ENCODE results near the gene AGAP4.
"Not testable (repeated sequence)": the region's sequence is repeated elsewhere in the genome, so short reads cannot be mapped to it uniquely, and the experiment has no call there.

Gene AGAP4
- total RNA-seq = 3.9 to 9.1 (median 6.3) reads per million in 4 experiments

- not testable (repeated sequence) for DNase-seq
Measured at GRCh38 chr10:45847400-45847799, at the start of gene AGAP4. TSS of gene AGAP4 (minus strand) at chr10:45847500. CDS start at chr10:45847347, 153 bp downstream.

- DNase-seq = not testable (repeated sequence)
Measured at GRCh38 chr10:45890721-45891120, 43.4 kb upstream of the AGAP4 start.

GRCh38 chr10:45889539-45890230 lies 42.4 kb upstream of the AGAP4 start:
- not testable (repeated sequence) for DNase-seq

GRCh38 chr10:45882880-45883279 lies 35.6 kb upstream of the AGAP4 start:
- not testable (repeated sequence) for DNase-seq

- DNase-seq = not testable (repeated sequence)
Measured at GRCh38 chr10:45865404-45865803, 18.1 kb upstream of the AGAP4 start.

- DNase-seq = not testable (repeated sequence)
Measured at GRCh38 chr10:45864264-45864663, 17.0 kb upstream of the AGAP4 start.

- not testable (repeated sequence) for DNase-seq
Measured at GRCh38 chr10:45863632-45864031, 16.3 kb upstream of the AGAP4 start.

GRCh38 chr10:45857931-45858330 lies 10.6 kb upstream of the AGAP4 start:
- not testable (repeated sequence) for DNase-seq

- not testable (repeated sequence) for DNase-seq
Measured at GRCh38 chr10:45848467-45848866, 1.2 kb upstream of the AGAP4 start.

- DNase-seq = not testable (repeated sequence)
Measured at GRCh38 chr10:45822918-45823317, 24.4 kb downstream of the AGAP4 start.

GRCh38 chr10:45820107-45820830 lies 27.0 kb downstream of the AGAP4 start:
- not testable (repeated sequence) for DNase-seq

GRCh38 chr10:45819552-45819951 lies 27.7 kb downstream of the AGAP4 start:
- no peak for DNase-seq

GRCh38 chr10:45817912-45818311 lies 29.4 kb downstream of the AGAP4 start:
- DNase-seq = no peak

- DNase-seq = no peak
Measured at GRCh38 chr10:45817130-45817859, 30.0 kb downstream of the AGAP4 start.

GRCh38 chr10:45814146-45814545 lies 33.2 kb downstream of the AGAP4 start:
- not testable (repeated sequence) for DNase-seq

GRCh38 chr10:45812959-45813358 lies 34.3 kb downstream of the AGAP4 start:
- DNase-seq = not testable (repeated sequence)

GRCh38 chr10:45811075-45811474 lies 36.2 kb downstream of the AGAP4 start:
- DNase-seq = no peak

GRCh38 chr10:45809837-45810236 lies 37.5 kb downstream of the AGAP4 start:
- no peak for DNase-seq

GRCh38 chr10:45804996-45805395 lies 42.3 kb downstream of the AGAP4 start:
- DNase-seq = not testable (repeated sequence)

GRCh38 chr10:45803060-45804010 lies 44.0 kb downstream of the AGAP4 start:
- DNase-seq = not testable (repeated sequence)

GRCh38 chr10:45794761-45795160 lies 52.5 kb downstream of the AGAP4 start:
- DNase-seq = not testable (repeated sequence)
